CD4-positive, alpha-beta T cell treated with Interleukin-1 beta for 1 hour (primary cell): Measurements from ENCODE around the gene G3BP1.
A peak's percentile ranks its signal among the peaks of the same experiment; 100 is the strongest.
"Not testable (repeated sequence)": the region's sequence is repeated elsewhere in the genome, so short reads cannot be mapped to it uniquely, and the experiment has no call there.

Source experiments
- DNase-seq, 2 donors: peaks; one replicate each; pipeline ENCODE4 v3.0.0-alpha.2; 2020 to 2022

The G3BP1 gene

GRCh38 chr5:151800532-151800931 is 28.8 kb downstream of the G3BP1 start:
- no peak for DNase-seq

GRCh38 chr5:151805414-151806223 is 33.9 kb downstream of the G3BP1 start:
- no peak for DNase-seq

- DNase-seq: no peak
Measured at GRCh38 chr5:151808451-151809169, 36.9 kb downstream of the G3BP1 start.

- no peak for DNase-seq
Measured at GRCh38 chr5:151810449-151810848, 38.7 kb downstream of the G3BP1 start.

GRCh38 chr5:151810897-151811296 is 39.1 kb downstream of the G3BP1 start:
- no peak for DNase-seq

- DNase-seq: no peak
Measured at GRCh38 chr5:151811593-151812321, 40.0 kb downstream of the G3BP1 start.

- no peak for DNase-seq
Measured at GRCh38 chr5:151812757-151813309, 41.1 kb downstream of the G3BP1 start.

GRCh38 chr5:151815051-151815450 is 43.3 kb downstream of the G3BP1 start:
- DNase-seq: no peak

GRCh38 chr5:151819830-151820229 is 48.1 kb downstream of the G3BP1 start:
- DNase-seq: no peak

- DNase-seq: no peak
Measured at GRCh38 chr5:151820271-151820670, 48.5 kb downstream of the G3BP1 start.

- DNase-seq: no peak
Measured at GRCh38 chr5:151820903-151821302, 49.1 kb downstream of the G3BP1 start.

- DNase-seq: no peak
Measured at GRCh38 chr5:151822141-151822540, 50.4 kb downstream of the G3BP1 start.

GRCh38 chr5:151825445-151825844 is 53.7 kb downstream of the G3BP1 start:
- DNase-seq: peak; percentile 17 to 53

- no peak for DNase-seq
Measured at GRCh38 chr5:151829370-151829769, 57.6 kb downstream of the G3BP1 start.

- not testable (repeated sequence) for DNase-seq
Measured at GRCh38 chr5:151832843-151833242, 61.1 kb downstream of the G3BP1 start.

GRCh38 chr5:151846765-151847164 is 75.0 kb downstream of the G3BP1 start:
- no peak for DNase-seq

- no peak for DNase-seq
Measured at GRCh38 chr5:151847871-151848270, 76.1 kb downstream of the G3BP1 start.

GRCh38 chr5:151855701-151856100 is 83.9 kb downstream of the G3BP1 start:
- DNase-seq: no peak

- DNase-seq: no peak
Measured at GRCh38 chr5:151856861-151857260, 85.1 kb downstream of the G3BP1 start.

- DNase-seq: not testable (repeated sequence)
Measured at GRCh38 chr5:151860867-151861266, 89.1 kb downstream of the G3BP1 start.
